K562 (cell line): Measurements from ENCODE around the gene PDE6H. TPM values are rescaled to one million over a fixed set of nuclear protein-coding genes. Genes with fewer than 3 reads are reported as not detected.

Source experiments
- ATAC-seq: fragments of 200-7000 bp; cut with Tn5 transposase; 3 replicates; pipeline ENCODE4 v1.9.1; 2020; ENCODE audit warnings: moderate library complexity
- BruUV-seq: library from RNA; stranded (reverse); fragments of 400-500 nt; replicated peaks from 2 replicates; lab custom pipeline; 2021; lab: Mats Ljungman, UMichigan
- CTCF ChIA-PET: fragments of 300-600 bp; formaldehyde crosslinking; extraction: SDS; loops from one replicate; lab custom pipeline; 2021; ENCODE audit warnings: low intra/inter-chr PET ratio; lab: Yijun Ruan, JAX
- POLR2A ChIA-PET: fragments of 300-600, 350-650 bp; sonication (Branson Sonifier 250); formaldehyde crosslinking; extraction: SDS; loops from one replicate; lab custom pipeline; 2021; ENCODE audit warnings: antibody characterized with exemption, inconsistent platforms; lab: Yijun Ruan, JAX
- DNase-seq, 4 experiments: peaks; one replicate each; pipeline versions ENCODE4 v3.0.0 to v3.0.0-alpha.2; 2011 to 2018; ENCODE audit warnings: low spot score in 3 of 4, mixed read lengths in 3 of 4; ENCODE audit errors: extremely low read depth in 1 of 4
- FAIRE-seq: peaks from 2 replicates; lab custom pipeline; 2011; peaks lifted over from hg19 to GRCh38; lab: Jason Lieb, UNC
- H2AFZ ChIP-seq: 2 replicates; pipeline ENCODE4 v1.6.0; 2011; ENCODE audit warnings: low read depth, low read length, control low read depth, inconsistent platforms
- H3K27ac ChIP-seq: fragments of 200-600 bp; 3 replicates; pipeline ENCODE4 v1.8.0; 2011; ENCODE audit warnings: low read depth, mild to moderate bottlenecking, control low read depth, inconsistent platforms, low read length, moderate library complexity, mixed read lengths; ENCODE audit errors: extremely low read depth
- H3K27me3 ChIP-seq, 2 experiments: fragments of 300-600 bp in 1 of 2; 2 replicates in 1 of 2; 3 replicates in 1 of 2; pipeline versions ENCODE4 v1.6.0 to v1.8.0; 2011; ENCODE audit warnings: inconsistent platforms in 2 of 2, low read length in 2 of 2, mild to moderate bottlenecking in 1 of 2, mixed read lengths in 1 of 2, moderate library complexity in 1 of 2; ENCODE audit not compliant: control insufficient read depth in 2 of 2, insufficient read depth in 2 of 2
- H3K36me3 ChIP-seq: fragments of 300-600 bp; 3 replicates; pipeline ENCODE4 v1.8.0; 2011; ENCODE audit warnings: mild to moderate bottlenecking, low read length, inconsistent platforms; ENCODE audit not compliant: control insufficient read depth, insufficient read depth
- H3K4me1 ChIP-seq, 2 experiments: fragments of 200-600 bp in 1 of 2; replicated peaks in 1 of 2; 2 replicates in 1 of 2; 3 replicates in 1 of 2; pipeline versions ENCODE4 v1.5.1 to v1.8.0; 2011; ENCODE audit warnings: inconsistent platforms in 2 of 2, low read length in 2 of 2, mild to moderate bottlenecking in 1 of 2, mixed read lengths in 1 of 2, moderate library complexity in 1 of 2; ENCODE audit not compliant: control insufficient read depth in 2 of 2, insufficient read depth in 2 of 2
- H3K4me2 ChIP-seq: 2 replicates; pipeline ENCODE4 v1.6.1; 2011; ENCODE audit warnings: low read length, control low read depth, inconsistent platforms, mixed read lengths; ENCODE audit not compliant: insufficient read depth
- H3K4me3 ChIP-seq: fragments of 200-600 bp; sonication (generic), shearing (Covaris generic); 2 replicates; pipeline ENCODE4 v1.5.1; 2016; ENCODE audit warnings: control low read depth, inconsistent platforms
- H3K79me2 ChIP-seq: fragments of 200-600 bp; 3 replicates; pipeline ENCODE4 v1.8.0; 2011; ENCODE audit warnings: low read length, inconsistent platforms; ENCODE audit not compliant: control insufficient read depth, insufficient read depth
- H3K9ac ChIP-seq, 2 experiments: 2 replicates each; pipeline versions ENCODE4 v1.6.0 to v1.6.1; 2011; ENCODE audit warnings: low read depth in 2 of 2, low read length in 2 of 2, control low read depth in 1 of 2, inconsistent platforms in 1 of 2, mild to moderate bottlenecking in 1 of 2, mixed read lengths in 1 of 2; ENCODE audit not compliant: insufficient read depth in 1 of 2
- H3K9me1 ChIP-seq: one replicate; pipeline ENCODE4 v1.6.0; 2011; ENCODE audit warnings: inconsistent platforms, mild to moderate bottlenecking, low read length, moderate library complexity; ENCODE audit not compliant: control insufficient read depth, insufficient read depth
- H3K9me3 ChIP-seq: replicated peaks from 2 replicates; pipeline ENCODE4 v1.5.1; 2011; ENCODE audit warnings: low read depth, low read length, inconsistent platforms; ENCODE audit not compliant: control insufficient read depth, insufficient read depth
- H4K20me1 ChIP-seq: replicated peaks from 2 replicates; pipeline ENCODE4 v1.6.1; 2011; ENCODE audit warnings: low read length, inconsistent platforms, mixed read lengths; ENCODE audit not compliant: control insufficient read depth, insufficient read depth
- C11orf30 ChIP-seq: fragments of 450-650 bp; IDR thresholded peaks from 2 replicates; pipeline ENCODE4 v1.6.1; 2016; ENCODE audit warnings: low read depth, mild to moderate bottlenecking
- CTBP1 ChIP-seq: fragments of 450-650 bp; IDR thresholded peaks from 2 replicates; pipeline ENCODE4 v1.6.1; 2016; ENCODE audit warnings: borderline replicate concordance
- EHMT2 ChIP-seq: fragments of 450-650 bp; IDR thresholded peaks from 2 replicates; pipeline ENCODE4 v1.6.1; 2018; ENCODE audit warnings: antibody characterized with exemption
- MAFK ChIP-seq: IDR thresholded peaks from 2 replicates; pipeline ENCODE4 v1.6.1; 2011; ENCODE audit warnings: low read length, improper control_type of control experiment
- MYBL2 ChIP-seq, 2 experiments: fragments of 450-650 bp in 1 of 2; sonication (generic) in 1 of 2; formaldehyde crosslinking in 1 of 2; IDR thresholded peaks; 2 replicates each; pipeline versions ENCODE4 v1.6.1 to v1.8.1; 2017 to 2022; ENCODE audit warnings: borderline replicate concordance in 1 of 2, inconsistent platforms in 1 of 2, low read depth in 1 of 2, mild to moderate bottlenecking in 1 of 2, missing genetic modification reagents in 1 of 2, moderate library complexity in 1 of 2
- RBM15 ChIP-seq: fragments of 200-400 bp; formaldehyde crosslinking; IDR thresholded peaks from 2 replicates; pipeline ENCODE4 v1.6.1; 2018; ENCODE audit warnings: mild to moderate bottlenecking, low read length, moderate library complexity; ENCODE audit not compliant: insufficient read depth
- RBM34 ChIP-seq: fragments of 200-400 bp; formaldehyde crosslinking; IDR thresholded peaks from 2 replicates; pipeline ENCODE4 v1.6.1; 2018; ENCODE audit warnings: low read length, borderline replicate concordance; ENCODE audit not compliant: insufficient read depth
- SFPQ ChIP-seq: fragments of 200-400 bp; formaldehyde crosslinking; IDR thresholded peaks from 2 replicates; pipeline ENCODE4 v1.6.1; 2017; ENCODE audit warnings: mild to moderate bottlenecking, low read depth, low read length, moderate library complexity
- TRIM28 ChIP-seq: fragments of 450-650 bp; IDR thresholded peaks from 2 replicates; pipeline ENCODE4 v1.6.1; 2017
- ZBTB43 ChIP-seq: sonication (generic); formaldehyde crosslinking; IDR thresholded peaks from 2 replicates; pipeline ENCODE4 v1.8.0; 2023; ENCODE audit warnings: mild to moderate bottlenecking, missing genetic modification reagents
- ZNF354B ChIP-seq: fragments of 250-450 bp; sonication (Bioruptor Pico); IDR thresholded peaks from 2 replicates; pipeline ENCODE4 v1.4.0; 2020
- ZSCAN32 ChIP-seq: fragments of 450-650 bp; formaldehyde crosslinking; IDR thresholded peaks from 2 replicates; pipeline ENCODE4 v1.4.0; 2020; ENCODE audit warnings: mild to moderate bottlenecking, moderate library complexity
- WGBS: fragments of 100-300 bp; shearing (Covaris generic); methylation state at CpG from one replicate; pipeline ENCODE4 v1.1.6; 2016; ENCODE audit warnings: low coverage, mixed read lengths; ENCODE audit not compliant: insufficient coverage; ENCODE audit errors: missing lambda C conversion rate; 5-methylcytosine and 5-hydroxymethylcytosine counted together
- in situ Hi-C: fragments of 300-500 bp; cut with MboI; formaldehyde crosslinking; loops from 4 replicates; pipeline ENCODE4 v1.15.0; 2018; ENCODE audit warnings: inconsistent platforms, mixed read lengths
- intact Hi-C: fragments of 100-400 bp; cut with micrococcal nuclease; formaldehyde crosslinking; loops from 2 replicates; pipeline ENCODE4 v1.14.2; 2022
- polyA plus RNA-seq, 8 experiments: library from polyadenylated mRNA; depleted of rRNA in 4 of 8; stranded (reverse) in 5 of 8; unstranded in 3 of 8; fragments of >200 nt; fragmentation: Nextera tagmentation in 2 of 8; fragmentation: Illumina TruSeq in 1 of 8; extraction: Ambion mirVana in 2 of 8; extraction: Trizol in 1 of 8; gene quantifications; 2 replicates each; pipeline versions ENCODE4 v1.2.1 to v1.2.3, GENCODE V29; 2011 to 2014; ENCODE audit warnings: inconsistent platforms in 1 of 8, missing spikeins in 1 of 8
- total RNA-seq, 7 experiments: library from RNA; depleted of rRNA in 6 of 7; stranded (reverse); fragments of >200 nt in 6 of 7; fragmentation: Illumina TruSeq in 2 of 7; extraction: Trizol in 2 of 7; gene quantifications; 2 replicates each; pipeline versions ENCODE4 v1.2.1 to v1.2.3, GENCODE V29; 2011 to 2021; ENCODE audit warnings: low replicate concordance in 1 of 7

The PDE6H gene
- total and polyA plus RNA-seq, 9 of the 15 experiments (the other 6 are each of a cell fraction or from before 2014, with no cell fraction given), result 0.15 TPM; not detected in 8

GRCh38 chr12:14970473-14970872 lies 2.4 kb upstream of the PDE6H start:
- intact Hi-C loops, result no loop called here
- peak overlapping the region; percentile 36; the same call in 1 of the 3 replicates for H3K27ac ChIP-seq
- DNase-seq, result peak in 2 of 4 experiments; percentile 14 to 57
- BruUV-seq, result no TSS peak
- ChIA-PET POLR2A (interaction anchor here (0.8 kb wide), 1 partner anchor 10 kb away, joined by 4 read pairs; no protein-coding TSS in a partner anchor), CTCF (no interaction called here)
- H3K9ac ChIP-seq, result no peak overlapping the region
- H3K27me3 ChIP-seq, result no peaks in the 10 kb centered on the region
- H3K4me3 ChIP-seq, result no peak overlapping the region
- H4K20me1 ChIP-seq, result no peaks in the 10 kb centered on the region
- ATAC-seq, result peak; percentile 63
- 14% methylated on average over 4 of the region's 4 CpGs for WGBS
- H3K4me1 ChIP-seq, result peaks cover 0 to 2% of the 10 kb centered on the region in 2 experiments; a peak in 2 of 5 replicates
- FAIRE-seq, result peak; percentile 55
- no peaks in the 10 kb centered on the region for H3K79me2 ChIP-seq
- H3K4me2 ChIP-seq, result no peak overlapping the region
- in situ Hi-C loops, result loop anchor here (25.0 kb wide), 1 partner anchor 758 kb away; no protein-coding TSS in a partner anchor
- H3K9me3 ChIP-seq, result no peaks in the 10 kb centered on the region
- H2AFZ ChIP-seq, result peak overlapping the region; percentile 66
- H3K9me1 ChIP-seq, result no peaks in the 10 kb centered on the region
- no peaks in the 10 kb centered on the region for H3K36me3 ChIP-seq
- peak; percentile 88 for TF ChIP-seq C11orf30
- no peak for TF ChIP-seq ZBTB43 (CRISPR knock-in tag)
- TF ChIP-seq CTBP1, result no peak
- no peak for TF ChIP-seq RBM15
- TF ChIP-seq ZSCAN32, result no peak
- TF ChIP-seq EHMT2, result 0 out of 2 replicates have a peak, but pooled peaks have one; percentile 38
- no peak for TF ChIP-seq SFPQ
- TF ChIP-seq TRIM28, result no peak
- peak; percentile 81 for TF ChIP-seq MAFK
- TF ChIP-seq RBM34, result no peak
- no peak for TF ChIP-seq ZNF354B (CRISPR knock-in tag)
- TF ChIP-seq MYBL2 (IDR thresholded peaks at IDR 0.05; ENCODE audit: low read depth), result 0 out of 2 replicates have a peak, but pooled peaks have one; percentile 12
- TF ChIP-seq MYBL2 (CRISPR knock-in tag; IDR thresholded peaks at IDR 0.05; ENCODE audit: borderline replicate concordance), result no peak
